Measurements from ENCODE around the gene ZBED4. TPM values are rescaled to one million over a fixed set of nuclear protein-coding genes. Genes with fewer than 3 reads are reported as not detected.

The ZBED4 gene
- total RNA-seq, 1 experiment from 2014 or later: 31.5 TPM

DNA sequence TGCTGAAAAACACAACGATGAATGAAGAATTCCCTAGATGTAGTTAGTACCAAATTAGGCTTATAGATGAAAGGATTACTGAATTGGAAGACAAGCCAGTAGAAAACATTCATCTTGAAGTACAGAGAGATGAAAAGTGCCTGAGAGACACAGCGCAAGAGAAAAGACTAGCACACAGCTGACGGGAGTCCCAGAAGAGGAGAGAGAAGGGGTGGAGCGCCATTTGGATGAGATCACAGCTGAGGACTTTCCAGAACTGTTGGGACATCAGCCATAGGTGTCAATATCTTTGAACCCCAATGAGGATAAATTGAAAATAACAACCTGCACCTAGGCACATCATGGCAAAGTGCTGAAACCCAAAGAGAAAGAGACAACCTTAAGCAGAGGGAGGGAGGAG is 39.4 kb downstream of the ZBED4 start:
- intact Hi-C loops (cut with micrococcal nuclease; ENCODE audit: unreplicated experiment): no loop called here
- Histone ChIP-seq H3K4me1 (ENCODE audit: insufficient read depth, low read length, poor library complexity, severe bottlenecking) (no peaks in the 10 kb centered on the region), H3K9me3 (ENCODE audit: low read depth, low read length, poor library complexity, severe bottlenecking) (no peaks in the 10 kb centered on the region), H3K27me3 (replicated peaks; ENCODE audit: insufficient read depth, low read depth, low read length, poor library complexity) (no peaks in the 10 kb centered on the region), H3K36me3 (ENCODE audit: insufficient read depth, low read length, poor library complexity, severe bottlenecking) (peaks cover 27% of the 10 kb centered on the region), H3K27ac (ENCODE audit: low read depth, low read length, poor library complexity, severe bottlenecking) (no peak overlapping the region), H3K4me3 (ENCODE audit: low read depth, low read length, poor library complexity, severe bottlenecking) (no peak overlapping the region)
- CTCF ChIA-PET: no interaction called here
- BruUV-seq (replicated peaks): TSS peak; percentile 5
- POLR2A ChIA-PET (ENCODE audit: low non-redundant PET): no interaction called here
- no peak for DNase-seq (ENCODE audit: low spot score)
- no peak for TF ChIP-seq EZH2 (IDR thresholded peaks at IDR 0.05; ENCODE audit: borderline replicate concordance, low read depth, low read length, poor library complexity, severe bottlenecking)
- TF ChIP-seq, protein P1, sequence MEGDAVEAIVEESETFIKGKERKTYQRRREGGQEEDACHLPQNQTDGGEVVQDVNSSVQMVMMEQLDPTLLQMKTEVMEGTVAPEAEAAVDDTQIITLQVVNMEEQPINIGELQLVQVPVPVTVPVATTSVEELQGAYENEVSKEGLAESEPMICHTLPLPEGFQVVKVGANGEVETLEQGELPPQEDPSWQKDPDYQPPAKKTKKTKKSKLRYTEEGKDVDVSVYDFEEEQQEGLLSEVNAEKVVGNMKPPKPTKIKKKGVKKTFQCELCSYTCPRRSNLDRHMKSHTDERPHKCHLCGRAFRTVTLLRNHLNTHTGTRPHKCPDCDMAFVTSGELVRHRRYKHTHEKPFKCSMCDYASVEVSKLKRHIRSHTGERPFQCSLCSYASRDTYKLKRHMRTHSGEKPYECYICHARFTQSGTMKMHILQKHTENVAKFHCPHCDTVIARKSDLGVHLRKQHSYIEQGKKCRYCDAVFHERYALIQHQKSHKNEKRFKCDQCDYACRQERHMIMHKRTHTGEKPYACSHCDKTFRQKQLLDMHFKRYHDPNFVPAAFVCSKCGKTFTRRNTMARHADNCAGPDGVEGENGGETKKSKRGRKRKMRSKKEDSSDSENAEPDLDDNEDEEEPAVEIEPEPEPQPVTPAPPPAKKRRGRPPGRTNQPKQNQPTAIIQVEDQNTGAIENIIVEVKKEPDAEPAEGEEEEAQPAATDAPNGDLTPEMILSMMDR (conservative IDR thresholded peaks at IDR 0.05; ENCODE audit: low read depth, low read length): no peak

DNA sequence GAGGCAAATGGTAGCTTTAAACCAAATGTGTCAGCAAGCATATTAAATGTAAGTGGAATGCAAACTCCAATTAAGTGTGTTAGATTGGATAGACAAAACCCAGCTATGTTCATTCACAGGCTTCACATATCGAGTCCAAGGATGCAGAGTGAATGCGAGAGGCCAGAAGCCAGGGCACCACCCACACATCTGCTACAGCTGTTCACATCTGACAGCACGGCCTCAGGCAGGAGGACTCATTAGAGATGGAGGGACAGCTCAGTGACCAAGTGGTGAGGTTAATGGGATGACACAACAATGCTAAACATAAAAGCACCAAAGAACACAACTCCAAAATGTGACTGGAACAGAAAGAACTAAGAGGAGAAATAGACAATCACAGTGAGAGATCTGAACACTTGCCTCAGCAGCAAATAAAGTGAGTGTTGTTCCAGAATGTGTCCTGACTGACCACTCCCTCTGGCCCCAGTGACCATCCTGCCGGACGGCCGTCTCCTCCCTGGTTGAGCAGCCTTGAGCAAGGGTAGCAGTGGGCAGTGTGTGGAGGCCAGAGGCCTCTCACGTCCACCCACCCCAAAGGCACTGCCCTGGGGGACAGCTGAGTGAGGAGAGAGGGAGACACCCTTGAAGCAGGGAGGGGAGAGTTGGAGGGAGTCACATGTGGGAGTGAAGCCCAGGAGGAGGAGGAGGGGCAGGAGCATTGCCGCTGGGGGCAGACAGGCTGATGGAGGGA is 40.8 kb downstream of the ZBED4 start:
- TF ChIP-seq, protein P1 (conservative IDR thresholded peaks at IDR 0.05; ENCODE audit: low read depth, low read length): no peak
- no peak for TF ChIP-seq EZH2 (IDR thresholded peaks at IDR 0.05; ENCODE audit: borderline replicate concordance, low read depth, low read length, poor library complexity, severe bottlenecking)
- CTCF ChIA-PET: no interaction called here
- Histone ChIP-seq H3K27ac (ENCODE audit: low read depth, low read length, poor library complexity, severe bottlenecking) (no peak overlapping the region), H3K27me3 (replicated peaks; ENCODE audit: insufficient read depth, low read depth, low read length, poor library complexity) (no peaks in the 10 kb centered on the region), H3K9me3 (ENCODE audit: low read depth, low read length, poor library complexity, severe bottlenecking) (no peaks in the 10 kb centered on the region), H3K4me1 (ENCODE audit: insufficient read depth, low read length, poor library complexity, severe bottlenecking) (no peaks in the 10 kb centered on the region), H3K36me3 (ENCODE audit: insufficient read depth, low read length, poor library complexity, severe bottlenecking) (peaks cover 17% of the 10 kb centered on the region), H3K4me3 (ENCODE audit: low read depth, low read length, poor library complexity, severe bottlenecking) (no peak overlapping the region)
- POLR2A ChIA-PET (ENCODE audit: low non-redundant PET): no interaction called here
- DNase-seq (ENCODE audit: low spot score): no peak
- intact Hi-C loops (cut with micrococcal nuclease; ENCODE audit: unreplicated experiment): no loop called here
- no TSS peak for BruUV-seq (replicated peaks)

DNA sequence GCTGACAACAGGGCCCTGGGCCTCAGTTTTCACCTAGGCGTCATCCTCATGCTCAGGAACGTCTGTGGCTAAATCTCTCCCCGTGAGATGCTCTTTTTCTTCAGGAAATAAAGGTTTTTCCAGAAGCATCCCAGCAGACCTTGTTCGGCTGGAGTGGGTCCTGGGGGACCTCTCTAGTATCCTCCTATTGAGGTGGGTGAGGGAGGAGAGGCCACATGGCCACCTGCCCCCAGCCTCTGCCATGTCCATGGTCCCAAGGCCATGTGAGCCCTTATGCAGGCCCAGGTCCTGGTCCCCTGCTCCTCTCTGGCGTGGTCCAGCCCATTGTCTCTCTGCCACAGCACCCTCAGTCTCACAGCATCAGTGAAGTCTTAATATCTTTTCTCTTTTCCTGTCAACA is 42.6 kb downstream of the ZBED4 start:
- H3K36me3 ChIP-seq (ENCODE audit: insufficient read depth, low read length, poor library complexity, severe bottlenecking): peaks cover 11% of the 10 kb centered on the region
- no peak for DNase-seq (ENCODE audit: low spot score)
- no peak overlapping the region for H3K27ac ChIP-seq (ENCODE audit: low read depth, low read length, poor library complexity, severe bottlenecking)
- CTCF ChIA-PET: no interaction called here
- no peak for TF ChIP-seq EZH2 (IDR thresholded peaks at IDR 0.05; ENCODE audit: borderline replicate concordance, low read depth, low read length, poor library complexity, severe bottlenecking)
- TF ChIP-seq, protein P1 (conservative IDR thresholded peaks at IDR 0.05; ENCODE audit: low read depth, low read length): no peak
- H3K27me3 ChIP-seq (replicated peaks; ENCODE audit: insufficient read depth, low read depth, low read length, poor library complexity): no peaks in the 10 kb centered on the region
- POLR2A ChIA-PET (ENCODE audit: low non-redundant PET): no interaction called here
- no peak overlapping the region for H3K4me3 ChIP-seq (ENCODE audit: low read depth, low read length, poor library complexity, severe bottlenecking)
- no peaks in the 10 kb centered on the region for H3K4me1 ChIP-seq (ENCODE audit: insufficient read depth, low read length, poor library complexity, severe bottlenecking)
- no TSS peak for BruUV-seq (replicated peaks)
- intact Hi-C loops (cut with micrococcal nuclease; ENCODE audit: unreplicated experiment): no loop called here
- H3K9me3 ChIP-seq (ENCODE audit: low read depth, low read length, poor library complexity, severe bottlenecking): no peaks in the 10 kb centered on the region

Data from A673 (cell line).